ENCODE results near the gene TSFM. TPM values are rescaled to one million over a fixed set of nuclear protein-coding genes. Genes with fewer than 3 reads are reported as not detected.

Gene TSFM
- total RNA-seq, 4 donors from 2014 or later, result 29.6 to 41.6 (median 34.5) TPM

DNA sequence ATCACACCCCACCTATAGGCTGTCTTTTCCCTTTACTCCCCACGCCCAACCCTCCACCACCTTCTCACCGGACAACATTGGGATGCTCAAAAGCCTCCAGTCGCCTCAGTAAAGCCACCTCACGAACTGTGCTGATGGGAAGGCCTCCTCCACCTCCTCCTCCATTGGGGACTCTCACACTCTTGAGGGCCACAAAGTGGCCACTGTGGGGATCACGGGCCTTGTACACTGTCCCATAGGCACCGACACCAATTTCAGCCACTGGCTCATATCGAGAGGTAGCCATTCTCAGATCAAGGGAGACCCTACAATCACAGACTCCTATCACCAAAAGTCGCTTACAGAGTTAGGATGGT, 31.2 kb upstream of the TSFM start:
- TF ChIP-seq POLR2A (IDR thresholded peaks at IDR 0.05), result no peak
- TF ChIP-seq CTCF (IDR thresholded peaks at IDR 0.05), result no peak
- WGBS, 2 donors, result 9 to 12% methylated on average over 8 of the region's 8 CpGs
- intact Hi-C loops (cut with DNase I; ENCODE audit: low total_unique reads), result no loop called here
- DNase-seq (ENCODE audit: low spot score in 2 of 2), result peak in 1 of 2 donors; percentile 86
- H3K4me3 ChIP-seq (ENCODE audit: low read depth, poor library complexity, severe bottlenecking), result peak overlapping the region; percentile 54

DNA sequence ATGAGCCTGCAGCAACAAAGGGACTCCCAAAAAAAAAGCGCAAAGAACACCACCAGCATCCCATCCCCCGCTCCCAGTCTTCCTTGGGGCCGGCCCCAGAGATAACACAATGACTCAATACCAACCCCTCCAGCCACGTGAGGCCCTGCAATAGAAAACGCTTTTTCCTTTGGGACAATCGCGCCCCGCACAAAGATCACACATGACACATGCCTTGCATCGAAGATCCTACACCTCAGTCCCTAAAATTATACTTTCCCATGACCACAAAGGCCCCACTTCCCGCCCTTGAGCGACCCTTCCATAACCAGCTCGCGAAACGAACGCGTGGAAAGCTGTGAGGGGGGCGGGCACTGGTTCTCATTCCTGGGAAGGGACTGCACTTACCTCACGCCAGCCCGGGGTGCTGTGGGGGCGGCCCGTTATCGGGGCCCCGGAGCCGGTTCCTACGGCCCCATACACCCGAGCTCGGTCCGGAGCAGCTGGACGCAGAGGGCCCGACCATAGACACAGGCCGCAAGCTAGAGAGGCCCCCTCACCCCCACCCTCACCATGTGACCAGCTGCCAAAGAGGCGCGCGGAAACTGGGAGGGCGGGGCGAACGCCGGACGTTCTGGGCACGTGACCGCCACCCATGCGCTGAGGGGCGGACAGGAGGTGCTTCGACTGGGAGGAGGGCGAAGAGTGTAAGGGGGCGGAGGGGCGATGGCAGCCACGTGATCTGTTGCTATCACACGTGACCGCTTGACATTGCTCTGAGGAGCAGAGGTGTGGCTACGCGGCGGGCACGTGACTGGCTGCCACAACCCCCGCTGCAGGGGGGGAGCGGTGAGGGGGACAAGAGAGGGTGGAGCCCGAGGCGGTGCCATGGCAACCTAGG, 30.6 kb upstream of the TSFM start, which contains the start of gene CDK4:
Gene CDK4, minus strand, starts transcription at position 523 of the 880 bp plus-strand sequence. CDS start 593 bp downstream, outside the sequence.
- TF ChIP-seq POLR2A (IDR thresholded peaks at IDR 0.05) (no peak), CTCF (IDR thresholded peaks at IDR 0.05) (peak in 1 of 3 donors; percentile 50)
- H3K4me3 ChIP-seq (ENCODE audit: low read depth, poor library complexity, severe bottlenecking), result peak within 1 kb of the TSS; percentile 54
- peak; percentile 100 for DNase-seq (ENCODE audit: low spot score in 2 of 2)
- intact Hi-C loops (cut with DNase I; ENCODE audit: low total_unique reads), result no loop called here
- 1 to 2% methylated on average over 20 to 40 of the region's 58 CpGs for WGBS, 2 donors

DNA sequence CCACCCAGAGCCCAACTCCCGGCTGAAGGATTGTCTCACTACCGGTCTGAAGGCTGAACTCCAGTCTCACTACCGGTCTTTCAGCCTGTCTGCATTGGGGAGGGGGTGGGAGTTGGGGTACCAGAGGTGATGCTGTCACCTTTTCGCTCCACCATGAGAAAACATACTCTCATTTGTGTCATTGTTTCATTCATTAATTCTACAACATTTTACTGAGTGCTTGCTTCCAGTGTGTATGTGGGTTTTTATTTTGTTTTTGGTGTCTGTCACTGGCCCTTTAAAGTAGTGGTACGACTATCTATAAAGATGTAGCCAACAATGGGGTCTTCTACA, 30.0 kb upstream of the TSFM start:
- intact Hi-C loops (cut with DNase I; ENCODE audit: low total_unique reads), result no loop called here
- TF ChIP-seq POLR2A (IDR thresholded peaks at IDR 0.05), result no peak
- no peak for TF ChIP-seq CTCF (IDR thresholded peaks at IDR 0.05)
- DNase-seq (ENCODE audit: low spot score in 2 of 2), result no peak
- H3K4me3 ChIP-seq (ENCODE audit: low read depth, poor library complexity, severe bottlenecking), result no peak overlapping the region
- WGBS, 2 donors, result 1 to 2% methylated on average over 5 of the region's 5 CpGs

DNA sequence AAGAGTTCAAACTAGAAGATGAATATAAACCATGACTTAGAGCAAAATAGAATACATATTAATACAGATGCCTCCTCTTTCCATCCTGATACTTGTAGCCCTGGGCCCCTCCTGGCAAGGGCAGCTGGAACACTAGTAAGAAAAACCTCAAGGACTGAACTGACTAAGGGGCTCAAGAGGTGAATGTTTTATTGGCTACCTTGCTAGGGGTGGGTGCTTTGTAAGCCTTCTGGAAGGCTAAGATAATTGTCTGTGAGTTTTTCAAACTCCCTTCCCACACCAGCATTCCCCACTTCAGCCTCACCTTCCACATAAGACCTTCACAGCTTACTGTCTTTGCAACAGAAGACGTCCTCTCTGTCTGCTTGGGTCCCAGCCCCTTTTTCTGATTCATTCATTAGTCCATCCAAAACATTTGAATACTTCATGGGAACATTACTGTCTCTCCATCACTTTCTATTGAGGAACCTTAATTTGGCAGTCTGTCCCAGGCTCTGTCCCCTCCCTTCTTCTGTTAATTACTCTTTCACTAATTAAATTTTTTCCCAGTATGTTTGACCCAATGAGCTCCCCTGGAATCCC, 28.7 kb upstream of the TSFM start:
- H3K4me3 ChIP-seq (ENCODE audit: low read depth, poor library complexity, severe bottlenecking), result no peak overlapping the region
- no peak for DNase-seq (ENCODE audit: low spot score in 2 of 2)
- intact Hi-C loops (cut with DNase I; ENCODE audit: low total_unique reads), result no loop called here
- no peak for TF ChIP-seq CTCF (IDR thresholded peaks at IDR 0.05)
- TF ChIP-seq POLR2A (IDR thresholded peaks at IDR 0.05), result no peak
- WGBS, 2 donors, result 20 to 30% methylated on average over 1 of the region's 1 CpG

GRCh38 chr12:57754411-57755193, 28.0 kb upstream of the TSFM start, which contains the start of gene MARCHF9:
Gene MARCHF9, plus strand, starts transcription at chr12:57755103. Its CDS starts 426 bp downstream, at chr12:57755529.
- intact Hi-C loops (cut with DNase I; ENCODE audit: low total_unique reads), result no loop called here
- peak; percentile 65 to 94 for DNase-seq (ENCODE audit: low spot score in 2 of 2)
- WGBS, 2 donors, result 1 to 2% methylated on average over 17 of the region's 41 CpGs
- H3K4me3 ChIP-seq (ENCODE audit: low read depth, poor library complexity, severe bottlenecking), result peak within 1 kb of the TSS; percentile 45
- TF ChIP-seq POLR2A (IDR thresholded peaks at IDR 0.05), result no peak
- no peak for TF ChIP-seq CTCF (IDR thresholded peaks at IDR 0.05)

Measured in lower leg skin (tissue), 4 donors.